Trophoblast cell (in vitro differentiated cells and primary cell): ENCODE measurements around the gene ABCC8.

ENCODE experiments used
- DNase-seq, 2 donors: peaks; one replicate each; pipeline ENCODE4 v3.0.0-alpha.2; 2016
- H2AFZ ChIP-seq: 2 replicates; pipeline ENCODE4 v1.6.1; 2013; ENCODE audit warnings: low read length, moderate library complexity, mild to moderate bottlenecking; ENCODE audit not compliant: insufficient read depth, poor library complexity
- H2AK5ac ChIP-seq: 2 replicates; pipeline ENCODE4 v1.6.1; 2013; ENCODE audit warnings: mild to moderate bottlenecking, low read length
- H2BK120ac ChIP-seq: 2 replicates; pipeline ENCODE4 v1.6.1; 2013; ENCODE audit warnings: low read length, mild to moderate bottlenecking, moderate library complexity; ENCODE audit not compliant: insufficient read depth, poor library complexity
- H2BK12ac ChIP-seq: 2 replicates; pipeline ENCODE4 v1.6.1; 2013; ENCODE audit warnings: mild to moderate bottlenecking, low read length, moderate library complexity
- H2BK5ac ChIP-seq: 2 replicates; pipeline ENCODE4 v1.6.1; 2013; ENCODE audit warnings: low read length, low read depth, moderate library complexity, mild to moderate bottlenecking; ENCODE audit not compliant: poor library complexity
- H3K14ac ChIP-seq: 2 replicates; pipeline ENCODE4 v1.6.1; 2013; ENCODE audit warnings: mild to moderate bottlenecking, low read length
- H3K18ac ChIP-seq: 2 replicates; pipeline ENCODE4 v1.6.1; 2013; ENCODE audit warnings: mild to moderate bottlenecking, low read length
- H3K23ac ChIP-seq: 2 replicates; pipeline ENCODE4 v1.6.1; 2013; ENCODE audit warnings: low read length
- H3K27ac ChIP-seq: 2 replicates; pipeline ENCODE4 v1.5.1; 2013; ENCODE audit warnings: low read depth, mild to moderate bottlenecking, inconsistent platforms, low read length, moderate library complexity
- H3K27me3 ChIP-seq: 2 replicates; pipeline ENCODE4 v1.6.1; 2013; ENCODE audit warnings: inconsistent platforms, mild to moderate bottlenecking, low read length, moderate library complexity; ENCODE audit not compliant: insufficient read depth
- H3K36me3 ChIP-seq, 2 experiments: 1 replicate in 1 of 2; 2 replicates in 1 of 2; pipeline ENCODE4 v1.6.1; 2013; ENCODE audit warnings: low read length in 2 of 2, mild to moderate bottlenecking in 2 of 2, moderate library complexity in 1 of 2; ENCODE audit not compliant: insufficient read depth in 2 of 2, control insufficient read depth in 1 of 2
- H3K4ac ChIP-seq: 2 replicates; pipeline ENCODE4 v1.6.1; 2013; ENCODE audit warnings: low read depth, mild to moderate bottlenecking, low read length, moderate library complexity
- H3K4me1 ChIP-seq, 2 experiments: 1 replicate in 1 of 2; 2 replicates in 1 of 2; pipeline ENCODE4 v1.6.1; 2013; ENCODE audit warnings: low read length in 2 of 2, mild to moderate bottlenecking in 2 of 2, moderate library complexity in 1 of 2; ENCODE audit not compliant: insufficient read depth in 2 of 2, control insufficient read depth in 1 of 2
- H3K4me2 ChIP-seq: 2 replicates; pipeline ENCODE4 v1.6.1; 2013; ENCODE audit warnings: inconsistent platforms, mild to moderate bottlenecking, low read length, moderate library complexity
- H3K4me3 ChIP-seq: 2 replicates; pipeline ENCODE4 v1.5.1; 2013; ENCODE audit warnings: mild to moderate bottlenecking, low read depth, low read length, inconsistent platforms
- H3K79me1 ChIP-seq: one replicate; pipeline ENCODE4 v1.6.1; 2013; ENCODE audit warnings: low read length
- H3K79me2 ChIP-seq: 2 replicates; pipeline ENCODE4 v1.6.1; 2013; ENCODE audit warnings: low read length, mild to moderate bottlenecking; ENCODE audit not compliant: control insufficient read depth, insufficient read depth, poor library complexity
- H3K9ac ChIP-seq: 2 replicates; pipeline ENCODE4 v1.6.1; 2013; ENCODE audit warnings: mild to moderate bottlenecking, low read length
- H3K9me3 ChIP-seq: 2 replicates; pipeline ENCODE4 v1.6.1; 2013; ENCODE audit warnings: low read depth, mild to moderate bottlenecking, control low read depth, inconsistent platforms, low read length; ENCODE audit not compliant: insufficient read depth
- H4K12ac ChIP-seq: 2 replicates; pipeline ENCODE4 v1.6.1; 2013; ENCODE audit warnings: low read depth, mild to moderate bottlenecking, low read length, moderate library complexity
- H4K8ac ChIP-seq: 2 replicates; pipeline ENCODE4 v1.6.1; 2013; ENCODE audit warnings: low read depth, mild to moderate bottlenecking, low read length, moderate library complexity
- H4K91ac ChIP-seq: one replicate; pipeline ENCODE4 v1.6.1; 2013; ENCODE audit warnings: low read depth, mild to moderate bottlenecking, low read length, moderate library complexity
- WGBS: extraction: QIAGEN DNeasy Blood & Tissue Kit; methylation state at CpG from one replicate; pipeline ENCODE4 v1.1.7; 2013; ENCODE audit warnings: missing lambda C conversion rate; ENCODE audit not compliant: insufficient read length, insufficient coverage; ENCODE audit errors: extremely low coverage; 5-methylcytosine and 5-hydroxymethylcytosine counted together

ABCC8 gene

DNA sequence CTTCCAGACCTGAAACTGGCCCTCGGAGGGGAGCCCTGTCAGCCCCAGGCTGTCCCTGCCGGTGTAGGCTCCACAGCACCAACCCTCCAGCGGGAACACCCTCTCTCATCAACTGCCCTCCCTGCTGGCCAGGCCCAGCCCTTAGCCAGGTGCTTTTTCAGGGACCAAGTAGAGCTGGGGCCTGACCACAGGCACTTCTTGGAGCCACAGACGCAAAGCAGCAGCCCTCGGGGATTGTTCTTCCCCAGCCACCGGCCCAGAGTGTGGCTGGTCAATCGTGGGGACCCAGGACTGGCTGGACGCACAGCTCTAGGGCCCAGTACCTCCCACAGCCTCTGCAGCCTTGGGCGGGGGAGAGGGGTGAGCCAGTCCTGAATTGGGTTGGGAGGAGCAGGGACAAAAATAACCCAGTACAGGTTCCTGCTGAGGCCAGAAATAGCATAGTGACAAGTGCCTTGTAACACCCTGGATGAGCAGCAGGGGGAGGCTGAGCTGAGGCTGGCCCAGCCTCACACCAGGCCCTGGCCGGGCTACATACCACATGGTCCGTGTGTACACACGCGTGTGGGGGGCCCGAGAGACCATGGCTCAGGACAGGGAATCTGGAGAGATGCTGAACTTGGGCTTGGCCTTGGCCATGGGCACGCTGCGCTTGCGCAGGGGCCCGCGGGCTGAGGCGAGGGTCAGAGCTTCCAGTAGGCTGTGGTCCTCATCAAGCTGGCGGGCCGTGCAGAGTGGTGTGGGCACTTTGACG lies 90.1 kb downstream of the ABCC8 start:
- Histone ChIP-seq H2BK120ac (no peak overlapping the region), H3K4ac (no peak overlapping the region), H2BK5ac (no peak overlapping the region), H3K4me3 (no peak overlapping the region), H3K36me3 (no peaks in the 10 kb centered on the region), H4K8ac (no peak overlapping the region), H3K14ac (no peak overlapping the region), H4K12ac (no peak overlapping the region), H3K9me3 (peaks cover 5% of the 10 kb centered on the region), H3K27ac (no peak overlapping the region), H3K18ac (no peak overlapping the region), H3K9ac (no peak overlapping the region), H3K4me1 (peaks cover 2 to 9% of the 10 kb centered on the region in 2 experiments), H2AFZ (no peak overlapping the region), H3K4me2 (no peak overlapping the region), H3K27me3 (no peaks in the 10 kb centered on the region), H3K79me2 (no peaks in the 10 kb centered on the region), H2BK12ac (no peak overlapping the region), H2AK5ac (no peak overlapping the region), H3K23ac (no peak overlapping the region), H3K79me1 (no peaks in the 10 kb centered on the region), H4K91ac (no peak overlapping the region)
- peak in 1 of 2 donors; percentile 47 for DNase-seq
- WGBS: no CpG with 5 or more reads among the region's 23 CpGs

DNA sequence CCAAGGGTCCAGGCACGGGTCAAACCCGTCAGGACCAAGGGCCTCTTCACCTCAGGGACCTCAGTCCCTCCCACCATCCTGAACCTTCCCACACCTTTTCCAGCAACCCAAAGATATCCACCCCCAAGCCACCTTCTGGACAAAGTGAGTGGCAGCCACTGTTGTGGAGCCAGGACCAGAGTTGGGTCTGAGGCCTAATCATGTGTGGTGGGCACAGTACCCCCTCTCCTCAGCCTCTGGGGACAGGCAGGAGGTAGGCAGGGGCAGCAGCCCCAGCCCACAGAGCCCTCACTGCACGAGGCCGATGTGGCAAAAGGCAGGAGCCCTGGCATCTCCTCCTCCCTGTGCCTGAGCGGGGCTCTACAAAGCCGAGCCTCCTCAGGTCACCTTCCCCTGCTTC lies 90.7 kb downstream of the ABCC8 start:
- H3K4me1 ChIP-seq: peaks cover 2 to 8% of the 10 kb centered on the region in 2 experiments
- no CpG with 5 or more reads among the region's 6 CpGs for WGBS

DNA sequence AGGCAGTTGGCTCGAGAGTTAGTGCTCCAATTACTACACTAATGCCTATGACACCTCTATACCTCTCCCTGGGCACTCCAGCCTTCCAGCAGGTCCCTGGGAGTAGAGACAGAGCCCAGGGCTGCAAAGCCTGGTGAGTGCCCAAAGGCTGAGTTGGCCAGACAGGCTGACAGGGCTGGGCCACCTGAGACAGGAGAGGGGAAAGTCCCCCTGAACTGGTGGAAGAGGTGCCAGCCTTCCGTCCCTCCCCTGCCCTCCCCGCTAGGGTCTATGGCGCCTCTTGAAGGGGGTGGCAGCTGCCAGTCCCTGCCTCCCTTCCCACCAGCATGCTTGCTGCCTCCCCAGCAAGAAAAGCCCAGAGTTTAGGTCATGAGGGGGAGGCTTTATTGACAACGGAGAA lies 91.2 kb downstream of the ABCC8 start:
- no peak overlapping the region for H2BK5ac ChIP-seq
- no peak overlapping the region for H3K4ac ChIP-seq
- peaks cover 5% of the 10 kb centered on the region for H3K9me3 ChIP-seq
- H3K36me3 ChIP-seq: no peaks in the 10 kb centered on the region
- H3K4me3 ChIP-seq: no peak overlapping the region
- DNase-seq: no peak
- no peak overlapping the region for H2AFZ ChIP-seq
- WGBS: no CpG with 5 or more reads among the region's 5 CpGs
- H3K79me1 ChIP-seq: no peaks in the 10 kb centered on the region
- H3K4me1 ChIP-seq: peaks cover 2 to 8% of the 10 kb centered on the region in 2 experiments
- H4K8ac ChIP-seq: no peak overlapping the region
- H3K14ac ChIP-seq: no peak overlapping the region
- H2BK12ac ChIP-seq: no peak overlapping the region
- no peak overlapping the region for H4K12ac ChIP-seq
- no peak overlapping the region for H4K91ac ChIP-seq
- H3K27ac ChIP-seq: no peak overlapping the region
- H3K27me3 ChIP-seq: no peaks in the 10 kb centered on the region
- no peak overlapping the region for H3K23ac ChIP-seq
- H3K9ac ChIP-seq: no peak overlapping the region
- H2AK5ac ChIP-seq: no peak overlapping the region
- H3K4me2 ChIP-seq: no peak overlapping the region
- H3K18ac ChIP-seq: no peak overlapping the region
- H3K79me2 ChIP-seq: no peaks in the 10 kb centered on the region
- no peak overlapping the region for H2BK120ac ChIP-seq

More for the DNA sequence above, 90.7 kb downstream of the ABCC8 start:
- H3K4me3 ChIP-seq: no peak overlapping the region
- no peaks in the 10 kb centered on the region for H3K27me3 ChIP-seq
- H3K9me3 ChIP-seq: peaks cover 5% of the 10 kb centered on the region
- no peak overlapping the region for H4K8ac ChIP-seq
- H3K4ac ChIP-seq: no peak overlapping the region
- H3K36me3 ChIP-seq: no peaks in the 10 kb centered on the region
- H4K12ac ChIP-seq: no peak overlapping the region
- no peak for DNase-seq
- H3K14ac ChIP-seq: no peak overlapping the region
- H3K4me2 ChIP-seq: no peak overlapping the region
- H3K9ac ChIP-seq: no peak overlapping the region
- no peak overlapping the region for H3K23ac ChIP-seq
- no peak overlapping the region for H4K91ac ChIP-seq
- no peak overlapping the region for H2BK5ac ChIP-seq
- no peak overlapping the region for H3K27ac ChIP-seq
- H3K79me1 ChIP-seq: no peaks in the 10 kb centered on the region
- no peak overlapping the region for H2AFZ ChIP-seq
- no peak overlapping the region for H2BK120ac ChIP-seq
- H3K18ac ChIP-seq: no peak overlapping the region
- no peak overlapping the region for H2BK12ac ChIP-seq
- no peaks in the 10 kb centered on the region for H3K79me2 ChIP-seq
- H2AK5ac ChIP-seq: no peak overlapping the region

DNA sequence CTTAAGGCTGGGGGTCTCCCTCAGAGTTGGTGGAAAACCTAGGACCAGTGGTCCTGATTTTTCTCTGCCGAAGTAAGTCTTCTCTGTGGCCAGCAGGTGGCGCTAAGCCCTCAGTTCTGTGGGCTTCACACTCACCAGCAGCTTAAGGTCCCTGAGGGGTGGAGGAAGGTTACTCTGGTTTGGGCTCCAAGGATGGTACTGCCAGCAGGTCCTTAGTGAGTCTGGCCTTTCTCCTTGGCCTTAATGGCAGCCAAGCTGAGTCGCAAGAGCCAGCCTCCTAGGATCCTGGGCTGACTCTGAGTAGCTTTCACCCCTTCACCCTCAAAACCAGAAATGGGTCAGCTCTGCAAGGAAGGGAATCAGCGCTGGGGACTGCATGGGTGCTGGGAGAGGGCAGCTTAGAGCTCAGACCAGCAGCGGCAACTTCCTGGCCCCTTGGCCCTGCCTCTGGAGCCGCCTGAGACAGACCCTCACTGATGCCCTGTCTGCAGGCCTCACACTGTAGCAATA lies 92.6 kb downstream of the ABCC8 start:
- Histone ChIP-seq H3K9me3 (peaks cover 5% of the 10 kb centered on the region), H2AK5ac (no peak overlapping the region), H3K4me1 (peaks cover 0 to 4% of the 10 kb centered on the region in 2 experiments), H3K79me1 (no peaks in the 10 kb centered on the region), H3K18ac (no peak overlapping the region), H3K23ac (no peak overlapping the region), H3K79me2 (no peaks in the 10 kb centered on the region), H3K9ac (no peak overlapping the region), H4K91ac (no peak overlapping the region), H2AFZ (no peak overlapping the region), H4K8ac (no peak overlapping the region), H3K4ac (no peak overlapping the region), H2BK120ac (no peak overlapping the region), H3K14ac (no peak overlapping the region), H4K12ac (no peak overlapping the region), H3K27me3 (no peaks in the 10 kb centered on the region), H3K4me2 (no peak overlapping the region), H2BK5ac (no peak overlapping the region), H2BK12ac (no peak overlapping the region), H3K36me3 (no peaks in the 10 kb centered on the region), H3K4me3 (no peak overlapping the region), H3K27ac (no peak overlapping the region)
- no CpG with 5 or more reads among the region's 6 CpGs for WGBS
- DNase-seq: peak; percentile 42 to 90
